Caco-2 (cell line): ENCODE results near the gene KIRREL3. TPM values are rescaled to one million over a fixed set of nuclear protein-coding genes. Genes with fewer than 3 reads are reported as not detected.

Experiments
- BruUV-seq: library from RNA; stranded (reverse); fragments of 400-500 nt; replicated peaks from 2 replicates; lab custom pipeline; 2021; lab: Mats Ljungman, UMichigan
- CTCF ChIA-PET: fragments of 300-600 bp; sonication (Branson Sonifier 250); formaldehyde crosslinking; loops from one replicate; lab custom pipeline; 2022; ENCODE audit warnings: antibody characterized with exemption; lab: Charles Lee
- POLR2A ChIA-PET: fragments of 300-600 bp; sonication (Branson Sonifier 250); formaldehyde crosslinking; loops from one replicate; lab custom pipeline; 2022; ENCODE audit warnings: antibody characterized with exemption; lab: Charles Lee
- DNase-seq, 2 experiments: peaks; one replicate each; pipeline versions ENCODE4 v3.0.0 to v3.0.0-alpha.2; 2020 to 2022
- H3K27me3 ChIP-seq: replicated peaks from 2 replicates; pipeline ENCODE4 v1.6.0; 2011; ENCODE audit warnings: low read length; ENCODE audit not compliant: control insufficient read depth, insufficient read depth
- H3K36me3 ChIP-seq: 2 replicates; pipeline ENCODE4 v1.5.1; 2011; ENCODE audit warnings: low read length; ENCODE audit not compliant: control insufficient read depth, insufficient read depth
- H3K4me1 ChIP-seq: fragments of 250-450 bp; sonication (Bioruptor Pico); 2 replicates; pipeline ENCODE4 v1.5.1; 2020; ENCODE audit warnings: mild to moderate bottlenecking
- H3K4me3 ChIP-seq: 2 replicates; pipeline ENCODE4 v1.5.1; 2011; ENCODE audit warnings: low read depth, mild to moderate bottlenecking, control low read depth, low read length
- H3K9me3 ChIP-seq: fragments of 250-450 bp; sonication (Bioruptor Pico); 2 replicates; pipeline ENCODE4 v1.5.1; 2020; ENCODE audit warnings: mild to moderate bottlenecking, moderate library complexity
- H3K27ac Mint-ChIP-seq: one replicate; pipeline ENCODE4 v1.8.0; 2022; ENCODE audit warnings: mixed read lengths; ENCODE audit not compliant: unreplicated experiment
- H3K27me3 Mint-ChIP-seq: one replicate; pipeline ENCODE4 v1.8.0; 2022; ENCODE audit warnings: mixed read lengths; ENCODE audit not compliant: insufficient read depth, unreplicated experiment
- H3K36me3 Mint-ChIP-seq: one replicate; pipeline ENCODE4 v1.8.0; 2022; ENCODE audit warnings: mild to moderate bottlenecking, mixed read lengths; ENCODE audit not compliant: insufficient read depth, unreplicated experiment
- H3K4me1 Mint-ChIP-seq: one replicate; pipeline ENCODE4 v1.8.0; 2022; ENCODE audit warnings: low read depth, mixed read lengths; ENCODE audit not compliant: unreplicated experiment
- H3K4me3 Mint-ChIP-seq: one replicate; pipeline ENCODE4 v1.8.0; 2022; ENCODE audit warnings: mild to moderate bottlenecking, moderate library complexity, mixed read lengths; ENCODE audit not compliant: unreplicated experiment
- H3K9me3 Mint-ChIP-seq: one replicate; pipeline ENCODE4 v1.8.0; 2022; ENCODE audit warnings: mixed read lengths; ENCODE audit not compliant: unreplicated experiment
- CTCF ChIP-seq, 2 experiments: fragments of 200-600 bp in 1 of 2; IDR thresholded peaks; 1 replicate in 1 of 2; 2 replicates in 1 of 2; pipeline versions ENCODE4 v1.5.1 to v1.8.0; 2011 to 2022; ENCODE audit warnings: antibody characterized with exemption in 1 of 2, control low read depth in 1 of 2, inconsistent platforms in 1 of 2, low read depth in 1 of 2, low read length in 1 of 2, mild to moderate bottlenecking in 1 of 2, moderate library complexity in 1 of 2; ENCODE audit not compliant: insufficient read depth in 1 of 2, severe bottlenecking in 1 of 2, unreplicated experiment in 1 of 2
- intact Hi-C: fragments of 100-400 bp; cut with micrococcal nuclease; formaldehyde crosslinking; loops from one replicate; pipeline ENCODE4 v1.10.0; 2022; ENCODE audit not compliant: unreplicated experiment
- total RNA-seq: library from RNA; stranded (reverse); gene quantifications from 2 replicates; pipeline ENCODE4 v1.2.3, GENCODE V29; 2022

KIRREL3 gene
- total RNA-seq, 1 experiment from 2014 or later: not detected

GRCh38 chr11:126591966-126592489 is 408.5 kb downstream of the KIRREL3 start:
- Histone ChIP-seq H3K4me3 (no peak overlapping the region), H3K4me1 (no peaks in the 10 kb centered on the region), H3K27me3 (peaks cover 5% of the 10 kb centered on the region), H3K36me3 (no peaks in the 10 kb centered on the region), H3K9me3 (no peaks in the 10 kb centered on the region)
- DNase-seq: no peak
- Mint-ChIP-seq H3K36me3 (no peaks in the 10 kb centered on the region), H3K9me3 (no peaks in the 10 kb centered on the region), H3K4me1 (no peaks in the 10 kb centered on the region), H3K27me3 (peaks cover 26% of the 10 kb centered on the region), H3K27ac (no peak overlapping the region), H3K4me3 (no peak overlapping the region)
- ChIA-PET POLR2A (no interaction called here), CTCF (no interaction called here)
- intact Hi-C loops: no loop called here
- no peak for TF ChIP-seq CTCF (IDR thresholded peaks at IDR 0.05; ENCODE audit: insufficient read depth in 1 of 2, low read depth in 1 of 2, low read length in 1 of 2, severe bottlenecking in 1 of 2, unreplicated experiment in 1 of 2)
- BruUV-seq: no TSS peak

DNA sequence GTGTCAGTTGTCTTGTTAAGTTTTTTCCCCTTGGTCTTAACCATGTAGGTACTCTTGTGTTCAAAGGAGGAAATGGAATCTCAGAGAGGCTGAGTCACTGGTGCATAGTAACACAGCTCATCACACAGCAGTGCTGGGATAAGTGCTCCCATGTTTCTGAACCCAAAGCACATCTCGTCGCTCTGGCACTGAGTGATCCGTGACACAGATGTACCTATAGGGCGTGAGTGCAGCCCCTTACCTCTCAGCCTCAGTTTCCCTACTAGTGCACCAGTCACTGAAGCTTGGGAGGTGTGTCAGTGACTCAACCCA is 411.1 kb downstream of the KIRREL3 start:
- TF ChIP-seq CTCF (IDR thresholded peaks at IDR 0.05; ENCODE audit: insufficient read depth in 1 of 2, low read depth in 1 of 2, low read length in 1 of 2, severe bottlenecking in 1 of 2, unreplicated experiment in 1 of 2): no peak
- DNase-seq: no peak
- no peak overlapping the region for H3K4me3 ChIP-seq
- BruUV-seq: no TSS peak
- H3K4me1 Mint-ChIP-seq: no peaks in the 10 kb centered on the region
- POLR2A ChIA-PET: no interaction called here
- H3K27ac Mint-ChIP-seq: no peak overlapping the region
- H3K36me3 ChIP-seq: no peaks in the 10 kb centered on the region
- no peaks in the 10 kb centered on the region for H3K4me1 ChIP-seq
- H3K9me3 Mint-ChIP-seq: no peaks in the 10 kb centered on the region
- H3K27me3 Mint-ChIP-seq: peaks cover 22% of the 10 kb centered on the region
- H3K9me3 ChIP-seq: no peaks in the 10 kb centered on the region
- H3K36me3 Mint-ChIP-seq: no peaks in the 10 kb centered on the region
- CTCF ChIA-PET: interaction anchor here (1.0 to 1.2 kb wide), 2 partner anchors 18 to 19 kb away, joined by 3 read pairs; no protein-coding TSS in a partner anchor
- H3K27me3 ChIP-seq: peaks cover 2% of the 10 kb centered on the region
- intact Hi-C loops: no loop called here
- H3K4me3 Mint-ChIP-seq: no peak overlapping the region

GRCh38 chr11:126588630-126589491 is 411.7 kb downstream of the KIRREL3 start:
- TF ChIP-seq CTCF (IDR thresholded peaks at IDR 0.05; ENCODE audit: insufficient read depth in 1 of 2, low read depth in 1 of 2, low read length in 1 of 2, severe bottlenecking in 1 of 2, unreplicated experiment in 1 of 2): no peak
- Mint-ChIP-seq H3K27ac (no peak overlapping the region), H3K4me3 (no peak overlapping the region), H3K27me3 (peaks cover 22% of the 10 kb centered on the region), H3K4me1 (no peaks in the 10 kb centered on the region), H3K9me3 (no peaks in the 10 kb centered on the region), H3K36me3 (no peaks in the 10 kb centered on the region)
- no TSS peak for BruUV-seq
- Histone ChIP-seq H3K27me3 (peaks cover 2% of the 10 kb centered on the region), H3K9me3 (no peaks in the 10 kb centered on the region), H3K4me1 (no peaks in the 10 kb centered on the region), H3K36me3 (no peaks in the 10 kb centered on the region), H3K4me3 (no peak overlapping the region)
- intact Hi-C loops: no loop called here
- POLR2A ChIA-PET: no interaction called here
- CTCF ChIA-PET: interaction anchor here (1.2 kb wide), 1 partner anchor 19 kb away, joined by 3 read pairs; no protein-coding TSS in a partner anchor
- DNase-seq: no peak
